HG02798 (cell line): Measurements from ENCODE around the gene LTB4R.
"Not testable (repeated sequence)": the region's sequence is repeated elsewhere in the genome, so short reads cannot be mapped to it uniquely, and the experiment has no call there.

Experiments
- ATAC-seq: cut with Tn5 transposase; IDR thresholded peaks from one replicate; pipeline ENCODE4 v1.9.1; 2021; ENCODE audit warnings: mild to moderate bottlenecking; ENCODE audit not compliant: unreplicated experiment, poor library complexity

LTB4R gene

DNA sequence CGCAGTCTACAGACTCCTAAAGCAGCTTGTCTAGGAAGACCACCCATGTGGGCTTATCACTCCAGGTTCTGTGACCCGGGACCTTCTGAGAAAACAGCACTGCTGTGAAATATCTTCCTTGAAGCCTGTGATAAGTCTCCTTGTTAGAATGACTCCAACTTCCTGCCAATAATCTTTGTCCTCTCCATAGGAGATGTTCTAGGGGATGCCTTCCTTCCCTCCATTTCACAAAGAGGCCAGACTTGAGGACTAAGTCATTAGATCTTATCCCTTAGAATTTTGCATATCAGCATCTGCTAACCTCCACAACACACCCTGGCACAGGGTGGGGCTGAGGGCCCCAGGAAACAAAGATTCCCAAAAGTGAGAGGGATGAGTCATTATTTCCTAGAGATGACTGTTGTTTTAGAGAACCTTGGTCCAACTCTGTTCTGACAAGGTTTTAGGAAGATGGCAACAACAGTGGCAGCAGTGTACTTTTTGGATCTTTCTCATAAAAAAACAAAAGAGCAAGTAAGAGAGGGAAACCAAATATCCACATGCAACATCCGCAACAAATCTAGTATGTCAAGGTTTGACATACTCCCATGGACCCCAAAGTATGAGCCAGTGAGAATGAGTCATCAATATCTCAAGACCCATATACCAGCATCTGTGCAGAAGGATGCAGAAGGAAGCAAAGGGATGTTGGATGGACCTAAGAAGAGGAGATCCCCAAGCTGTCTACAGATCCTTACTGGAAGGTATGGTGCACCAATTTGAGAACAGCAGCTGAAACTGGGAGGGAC is 6.0 kb downstream of the LTB4R start:
- no peak for ATAC-seq

DNA sequence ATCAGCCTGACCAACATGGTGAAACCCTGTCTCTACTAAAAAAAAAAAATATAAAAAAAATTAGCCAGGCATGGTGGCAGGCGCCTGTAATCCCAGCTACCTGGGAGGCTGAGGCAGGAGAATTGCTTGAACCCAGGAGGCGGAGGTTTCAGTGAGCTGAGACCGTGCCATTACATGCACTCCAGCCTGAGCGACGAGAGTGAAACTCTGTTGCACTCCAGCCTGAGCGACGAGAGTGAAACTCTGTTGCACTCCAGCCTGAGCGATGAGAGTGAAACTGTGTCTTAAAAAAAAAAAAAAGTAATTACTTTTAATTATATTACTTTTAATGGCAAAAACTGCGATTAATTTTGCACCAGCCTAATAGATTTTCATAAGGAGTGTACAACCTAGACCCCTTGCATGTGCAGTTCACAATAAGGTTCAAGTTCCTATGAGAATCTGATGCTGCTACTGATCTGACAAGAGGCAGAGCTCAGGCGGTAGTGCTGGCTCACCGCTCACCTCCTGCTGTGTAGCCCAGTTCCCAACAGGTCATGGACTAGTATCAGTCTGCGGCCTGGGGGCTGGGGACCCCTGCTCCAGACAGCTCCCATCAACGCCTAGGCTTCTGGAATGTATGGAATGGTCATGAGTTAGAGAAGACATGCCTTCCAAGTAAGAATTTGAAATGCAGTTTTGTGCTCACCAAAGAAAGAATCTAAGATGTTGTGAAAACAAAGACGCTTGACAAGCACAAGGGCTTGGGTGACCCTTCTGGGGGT is 10.1 kb downstream of the LTB4R start:
- no peak for ATAC-seq

DNA sequence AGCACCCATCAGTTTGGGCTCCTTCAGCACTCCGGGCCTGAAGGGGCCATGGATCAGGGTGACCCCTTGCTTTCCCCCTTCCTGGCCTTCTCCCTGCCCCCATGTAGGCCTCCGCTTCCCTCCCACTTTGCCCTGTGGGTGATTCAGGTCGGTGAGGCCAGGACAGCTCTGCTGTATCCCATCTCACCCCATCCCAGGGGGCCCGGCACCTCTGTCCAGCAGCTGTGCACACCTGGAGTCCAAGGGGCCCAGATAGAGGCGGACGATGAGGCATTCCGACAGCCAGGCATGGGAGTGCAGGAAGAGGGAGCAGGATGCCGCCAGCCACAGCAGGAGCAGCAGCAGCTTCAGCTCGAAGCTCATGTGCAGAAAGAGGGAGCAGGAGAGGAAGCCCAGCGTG is 11.4 kb downstream of the LTB4R start:
- ATAC-seq, result no peak

DNA sequence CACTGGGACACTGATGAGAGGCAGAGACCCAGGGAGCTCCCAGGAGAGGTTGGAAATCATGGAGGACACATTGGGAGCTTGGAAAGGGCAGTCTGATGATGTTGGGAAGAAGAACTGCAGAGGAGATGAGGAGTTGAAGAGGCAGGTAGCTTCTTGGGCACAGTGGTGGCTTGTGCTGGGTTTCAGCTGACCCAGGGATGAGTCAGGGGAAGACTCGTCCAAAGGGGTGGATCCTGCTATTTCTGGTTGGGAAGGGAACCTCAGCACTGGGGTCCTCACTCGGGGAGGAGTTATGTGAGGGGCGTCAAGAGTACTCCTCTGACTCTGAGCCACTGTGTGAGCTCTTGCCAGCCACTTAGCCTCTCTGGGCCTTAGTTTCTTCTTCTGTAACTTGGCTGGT is 12.0 kb downstream of the LTB4R start:
- ATAC-seq, result no peak

DNA sequence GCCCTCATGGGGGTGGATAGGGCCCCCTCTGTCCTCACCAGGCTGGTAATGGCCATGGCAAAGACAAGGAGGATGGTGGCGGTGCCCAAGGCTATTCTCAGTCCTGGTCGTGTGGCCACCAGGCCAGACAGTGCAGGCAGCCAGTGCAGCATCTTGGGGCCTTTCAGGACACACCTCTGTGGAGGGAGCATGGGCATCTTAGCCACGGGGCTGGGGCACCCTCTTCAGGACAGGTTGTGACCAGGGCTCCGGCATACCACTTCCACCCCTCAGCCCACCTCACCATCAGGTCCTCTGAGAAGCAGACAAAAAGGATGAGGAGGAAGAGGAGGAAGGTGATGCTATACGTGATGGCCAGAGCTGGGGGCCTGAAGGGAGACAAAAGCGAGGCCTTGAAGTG is 12.7 kb downstream of the LTB4R start:
- no peak for ATAC-seq

DNA sequence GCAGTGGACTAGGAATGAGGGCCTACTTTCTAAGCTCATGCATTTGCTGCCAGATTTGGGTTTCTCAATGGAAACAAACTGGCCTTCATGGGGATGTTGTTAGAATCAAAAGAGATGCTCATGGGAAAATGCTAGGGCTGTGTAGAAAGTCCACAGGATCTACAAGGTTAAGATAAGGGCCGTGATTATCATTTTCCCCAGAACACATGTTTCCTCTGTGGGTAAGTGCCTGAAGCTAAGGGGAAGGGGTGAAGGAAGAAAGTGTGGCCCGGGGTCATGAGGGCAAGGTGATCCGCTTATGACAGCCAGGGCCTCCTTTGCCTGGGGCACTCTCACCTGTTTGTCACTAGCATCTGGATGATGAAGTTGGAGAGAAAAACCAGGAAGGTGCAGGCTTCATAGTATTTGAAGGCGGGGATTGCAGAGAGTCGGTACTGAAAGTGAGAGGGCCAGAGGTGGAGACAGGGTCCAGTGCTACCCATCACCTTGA is 13.8 kb downstream of the LTB4R start:
- ATAC-seq, result no peak

DNA sequence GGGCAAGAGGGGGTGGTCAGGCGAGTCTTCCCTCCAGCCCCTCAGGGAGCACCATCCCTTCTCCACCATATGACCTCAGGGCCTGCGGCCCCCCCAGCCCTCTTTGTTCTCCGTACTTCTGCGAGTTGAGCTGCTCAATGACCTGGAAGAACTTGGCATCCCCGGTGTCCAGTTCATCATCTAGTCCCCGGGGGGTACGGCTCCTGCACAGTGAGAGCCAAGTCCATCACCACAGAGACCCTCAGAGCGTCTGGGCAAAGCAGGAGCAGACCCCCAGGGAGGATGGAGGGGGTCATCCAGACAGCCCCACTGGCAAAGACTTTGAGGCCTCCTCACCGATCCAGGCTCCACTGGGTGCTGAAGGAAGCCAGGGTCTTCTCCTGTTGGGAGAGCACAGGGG is 14.7 kb downstream of the LTB4R start:
- ATAC-seq, result no peak

DNA sequence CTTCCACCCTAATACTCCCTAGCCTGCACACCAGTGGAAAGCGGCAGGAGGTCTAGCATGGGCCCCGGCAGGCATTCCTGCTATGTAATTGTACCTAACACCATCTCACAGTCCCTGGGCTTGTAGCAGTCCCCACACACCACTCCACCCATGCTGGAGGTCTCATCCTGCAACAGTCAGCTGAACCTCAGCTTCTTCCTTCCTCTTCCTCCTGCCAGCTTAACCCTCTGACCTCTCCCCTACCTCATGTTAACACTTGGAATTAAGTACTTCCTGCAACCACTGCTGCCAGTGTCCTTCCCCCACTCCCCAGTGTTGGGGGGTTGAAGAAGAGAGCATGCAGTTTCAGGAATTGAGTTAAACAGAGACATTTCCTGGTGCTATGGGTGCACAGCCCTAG is 16.0 kb downstream of the LTB4R start:
- ATAC-seq, result no peak

DNA sequence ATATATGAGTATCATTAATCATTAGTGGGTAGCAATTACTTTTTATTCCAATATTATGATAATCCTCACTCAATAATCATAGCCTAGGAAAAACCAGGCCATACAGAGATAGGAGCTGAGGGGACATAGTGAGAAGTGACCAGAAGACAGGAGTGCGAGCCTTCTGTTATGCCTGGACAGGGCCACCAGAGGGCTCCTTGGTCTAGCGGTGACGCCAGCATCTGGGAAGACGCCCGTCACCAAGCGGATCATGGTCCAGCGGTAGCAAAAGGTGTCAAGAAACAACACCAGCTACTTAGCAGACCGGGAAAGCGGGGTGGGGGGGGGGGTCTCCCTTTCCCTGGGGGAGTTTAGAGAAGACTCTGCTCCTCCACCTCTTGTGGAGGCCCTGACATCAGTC is 16.6 kb downstream of the LTB4R start:
- ATAC-seq, result not testable (repeated sequence)

DNA sequence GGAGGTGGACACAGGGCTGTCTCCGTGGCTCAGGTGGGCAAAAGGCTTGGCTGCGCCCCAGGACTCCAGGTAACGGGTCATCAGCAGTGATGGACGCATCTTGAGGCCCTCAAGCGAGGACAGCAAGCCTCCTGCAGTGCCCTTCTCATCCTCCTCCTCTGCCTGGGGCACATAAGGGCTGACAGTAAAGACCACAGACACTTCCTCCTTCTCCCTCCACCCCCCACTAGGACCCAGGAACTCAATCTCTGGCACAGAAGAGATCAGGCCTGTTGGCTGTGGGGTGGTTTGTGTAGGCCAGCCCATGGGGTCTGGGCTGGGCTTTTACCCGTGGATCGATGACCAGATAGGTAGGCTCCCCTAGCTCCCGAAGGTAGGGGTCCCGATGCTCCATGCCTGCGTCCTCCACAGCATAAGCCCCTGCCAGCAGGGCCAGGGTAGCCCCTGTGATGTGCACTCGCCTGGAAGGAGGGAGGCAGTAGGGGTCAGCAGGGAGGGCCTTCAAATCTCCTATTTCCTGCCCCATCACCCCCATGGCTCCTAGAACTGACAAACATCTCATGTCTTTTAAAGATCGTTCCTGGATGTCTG is 17.9 kb downstream of the LTB4R start:
- no peak for ATAC-seq

DNA sequence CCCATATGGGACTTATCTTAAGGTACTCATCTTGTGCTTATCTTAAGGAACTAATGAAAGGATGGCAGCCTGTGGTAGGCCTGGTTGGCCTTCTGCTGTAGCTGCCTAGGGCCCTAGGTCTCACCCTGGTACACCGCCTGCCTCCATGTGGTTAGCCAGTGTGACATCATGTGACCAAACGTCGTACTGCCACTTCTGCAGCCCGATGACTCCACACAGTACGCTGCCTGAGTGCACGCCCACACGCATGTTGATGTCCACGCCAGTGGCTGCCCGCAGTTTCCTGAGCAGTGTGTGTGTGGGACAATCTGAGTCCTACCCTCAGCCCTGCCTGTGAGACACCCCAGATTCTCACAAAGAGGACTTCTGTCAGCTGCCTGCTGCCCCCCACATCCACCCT is 18.4 kb downstream of the LTB4R start:
- no peak for ATAC-seq

DNA sequence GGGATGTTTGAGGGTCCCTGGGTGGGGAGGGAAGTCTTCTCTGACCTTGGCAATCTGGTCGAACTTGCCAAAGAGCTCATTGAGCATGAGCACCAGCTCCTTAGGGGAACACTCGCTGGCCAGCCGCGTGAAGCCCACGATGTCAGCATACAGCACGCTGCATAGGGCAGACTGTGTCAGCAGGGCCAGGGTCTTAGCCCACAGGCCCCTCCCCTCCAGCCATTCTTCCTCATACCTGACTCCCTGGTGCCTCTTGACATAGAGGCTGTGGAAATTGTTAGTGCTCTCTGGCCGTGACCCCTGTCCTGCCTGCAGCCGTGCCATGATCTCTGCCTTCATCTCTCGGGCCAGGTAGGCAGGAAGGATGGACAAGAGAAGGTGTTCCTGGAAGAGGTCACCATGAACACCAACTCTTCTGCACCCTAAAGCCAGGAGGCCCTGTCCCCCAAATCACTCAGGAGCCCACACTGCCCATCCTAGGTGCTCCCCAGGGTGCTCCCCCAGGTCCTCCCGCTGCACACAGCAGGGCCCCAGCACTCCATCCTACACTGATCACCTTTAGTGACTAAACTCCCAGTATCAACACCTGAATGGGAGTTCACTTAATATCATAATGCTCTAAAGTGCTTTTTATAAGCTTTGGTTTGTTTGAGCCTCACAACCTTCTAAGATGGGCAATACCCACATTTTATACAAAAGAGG is 19.8 kb downstream of the LTB4R start:
- no peak for ATAC-seq

DNA sequence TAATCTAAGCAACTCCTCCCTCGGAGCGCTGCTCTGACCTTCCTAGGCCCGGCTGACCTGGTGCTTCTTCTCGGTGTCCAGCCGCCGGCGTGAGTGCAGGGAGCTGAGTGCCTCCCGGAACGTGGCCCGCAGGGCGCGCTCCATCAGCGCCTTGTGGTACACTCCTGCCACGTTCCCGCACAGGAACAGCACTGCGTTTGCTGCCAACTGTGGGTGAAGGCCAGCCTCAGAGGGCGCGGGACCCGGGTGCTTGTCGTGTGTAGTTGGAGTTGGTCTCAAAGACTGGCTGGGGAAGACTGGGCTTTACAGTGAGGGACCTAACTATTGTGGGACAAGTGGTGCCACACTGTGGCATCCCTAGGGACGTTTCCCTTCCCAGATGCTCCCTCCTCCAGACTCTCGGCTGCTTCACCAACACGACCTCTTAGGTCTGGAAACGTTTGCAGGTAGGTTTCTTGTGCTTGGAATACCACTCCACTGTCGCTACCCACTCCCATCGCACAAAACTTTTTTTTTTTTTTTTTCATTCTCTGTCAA is 20.5 kb downstream of the LTB4R start:
- no peak for ATAC-seq

DNA sequence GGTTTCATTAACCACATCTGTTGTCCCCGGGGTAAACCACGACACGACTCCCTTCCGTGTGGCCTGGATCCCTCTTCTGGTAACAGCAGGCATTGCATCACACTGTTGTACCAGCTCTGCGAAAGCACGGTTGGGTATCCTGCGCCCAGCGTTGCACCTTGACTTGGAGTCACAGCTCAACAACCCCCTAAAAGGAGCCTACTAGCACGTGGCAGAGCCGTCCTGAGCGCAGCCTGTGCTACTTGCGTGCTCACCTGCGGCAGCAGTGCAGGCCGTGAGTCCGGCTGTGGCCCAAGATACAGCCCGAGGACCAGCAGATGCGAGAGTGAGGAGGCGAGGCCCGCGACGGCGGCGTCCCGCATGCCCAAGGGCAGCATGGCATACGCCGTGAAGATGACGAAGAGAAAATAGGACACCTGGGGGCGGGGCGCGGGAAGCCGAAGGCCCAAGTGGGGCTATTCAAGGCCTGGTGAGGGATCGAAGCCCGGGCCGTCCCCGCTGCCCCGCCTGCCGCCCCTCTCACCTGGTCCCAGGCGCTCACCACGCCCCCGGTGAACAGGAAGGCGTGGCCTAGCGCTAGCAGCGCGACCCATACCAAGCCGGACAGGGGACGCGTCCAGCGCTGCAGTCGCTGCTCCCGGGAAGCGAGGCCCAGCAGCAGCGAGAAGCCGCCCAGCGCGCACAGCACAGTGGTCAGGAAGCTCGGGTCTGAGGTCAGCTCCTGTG is 21.1 kb downstream of the LTB4R start:
- peak; percentile 83 for ATAC-seq

DNA sequence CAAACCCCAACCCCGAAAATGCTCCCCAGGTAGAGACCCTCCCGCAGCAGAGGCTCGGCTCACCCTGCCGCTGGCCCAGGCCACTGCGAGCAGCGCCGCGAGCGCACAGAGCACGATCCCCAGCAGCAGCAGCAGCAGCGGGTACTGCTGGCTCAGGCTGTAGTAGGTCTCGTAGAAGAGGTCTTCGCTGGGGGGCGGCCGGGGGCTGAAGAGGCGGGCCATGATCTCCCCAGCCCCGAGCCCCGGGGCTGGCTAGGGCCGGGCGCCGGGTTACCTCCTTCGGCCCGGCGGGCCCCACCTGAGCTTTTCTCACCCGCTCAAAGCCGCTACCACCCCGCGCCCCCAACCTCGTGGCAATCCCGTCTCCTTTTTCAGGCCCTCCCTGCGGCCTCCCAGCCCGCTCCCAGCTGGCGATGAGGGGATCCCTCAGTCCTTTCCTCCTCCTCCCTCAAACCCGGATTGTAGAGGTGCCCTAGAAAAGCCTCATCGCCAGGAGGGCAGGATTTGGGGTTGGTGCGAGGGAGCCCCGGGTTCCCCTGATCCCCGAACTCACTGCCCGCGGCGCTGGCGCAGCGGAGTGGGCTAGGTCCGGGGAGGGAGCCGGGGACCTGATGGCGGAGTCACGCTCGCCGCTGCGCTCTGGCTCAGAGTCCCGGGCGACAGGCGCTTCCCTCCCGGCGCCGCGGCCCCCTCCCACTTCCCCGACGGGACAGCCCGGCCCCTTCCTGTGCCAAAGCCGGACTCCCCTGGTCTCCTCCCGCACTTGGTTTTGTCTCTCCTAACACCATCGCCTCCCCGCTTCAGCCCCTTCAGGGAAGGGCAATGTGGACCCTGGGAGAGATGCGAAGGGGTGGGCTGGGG is 23.4 kb downstream of the LTB4R start, which contains the start of gene ADCY4:
TSS of gene ADCY4 (minus strand) at position 641 of the 861 bp plus-strand sequence. CDS start at position 222, 419 bp downstream.
- no peak for ATAC-seq

DNA sequence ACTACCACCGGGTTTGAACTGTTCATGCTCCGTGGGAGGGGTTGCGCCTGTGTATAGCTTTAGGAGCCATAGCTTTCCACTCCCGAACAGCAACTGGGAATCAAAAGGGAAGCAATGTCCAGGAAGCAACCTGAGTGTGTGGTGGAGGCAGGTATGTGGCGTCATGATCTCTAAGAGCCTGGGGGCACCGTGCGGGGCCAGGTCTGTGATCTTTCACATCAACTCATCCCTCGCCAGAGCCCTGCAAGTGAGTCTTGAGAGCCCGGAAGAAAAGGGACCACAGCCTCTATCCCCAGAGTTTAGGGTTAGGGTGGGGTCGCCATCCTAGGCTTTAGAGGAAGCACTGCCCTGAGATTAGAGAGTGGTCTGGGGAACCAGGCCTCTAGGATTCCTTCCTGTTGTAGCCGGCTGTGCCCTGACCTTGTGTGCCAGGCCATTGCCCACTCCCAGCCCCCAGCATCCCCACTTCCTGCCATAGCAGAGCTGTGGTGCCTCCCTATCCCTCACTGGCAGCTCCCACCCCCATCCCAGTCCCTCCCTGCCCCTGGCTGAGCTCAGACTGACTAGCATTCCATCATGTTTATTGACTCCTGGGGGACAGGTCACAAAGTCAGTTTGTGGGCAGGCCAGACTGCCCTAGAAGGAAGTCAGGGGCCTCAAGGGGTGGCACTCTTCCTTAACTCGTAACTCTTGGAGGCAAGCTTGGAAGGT is 24.3 kb downstream of the LTB4R start:
- no peak for ATAC-seq

DNA sequence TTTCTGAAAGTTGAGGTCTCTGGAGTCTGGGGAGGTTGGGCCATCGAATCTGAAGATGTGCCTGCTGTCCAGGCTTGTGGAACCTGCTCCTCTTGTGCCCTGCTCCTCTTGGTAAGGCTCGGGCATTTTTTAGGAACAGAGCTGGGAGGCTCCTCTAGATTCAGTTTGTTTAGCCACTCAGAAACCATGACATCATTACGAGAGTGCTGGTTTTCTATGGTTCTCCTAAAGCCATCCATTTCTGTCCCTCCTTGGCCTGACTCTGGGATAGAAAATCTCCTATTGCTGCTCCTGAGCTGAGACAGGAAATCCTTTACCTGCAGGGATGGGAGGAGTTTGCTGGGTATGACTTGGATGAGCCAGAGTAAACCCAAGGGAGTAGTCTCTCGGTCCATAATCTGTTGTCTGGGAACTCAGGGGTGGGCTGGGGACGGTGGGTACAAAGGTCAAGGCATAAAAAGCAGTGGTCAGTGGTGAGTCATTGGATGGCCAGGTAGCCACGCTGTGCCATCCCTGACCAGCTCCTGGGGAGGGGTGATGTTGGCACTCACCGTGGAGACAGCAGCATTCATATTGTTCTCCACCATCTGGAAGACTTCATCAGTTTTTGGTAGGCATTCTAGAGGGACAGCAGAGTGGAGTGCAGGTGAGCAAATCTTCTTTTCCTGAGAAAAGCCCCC is 26.0 kb downstream of the LTB4R start:
- no peak for ATAC-seq

DNA sequence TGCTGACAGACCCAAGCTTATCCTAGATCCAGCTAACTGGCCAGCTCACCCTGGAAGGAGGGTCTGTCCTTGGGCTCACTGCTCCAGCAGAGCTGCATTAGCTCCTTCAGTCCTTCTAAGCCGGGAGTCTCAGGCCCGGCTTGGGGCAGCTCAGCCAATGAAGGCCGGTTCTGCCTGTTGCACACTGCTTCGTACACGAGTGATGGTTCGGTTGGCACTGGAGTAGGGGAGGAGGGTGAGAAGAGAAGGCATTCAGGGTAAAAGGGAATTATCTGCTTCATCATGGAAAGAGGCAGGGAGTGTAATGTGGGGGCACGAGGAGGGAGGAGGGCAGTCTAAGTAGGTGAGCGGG is 26.5 kb downstream of the LTB4R start:
- ATAC-seq, result no peak
